ENCODE measurements around the gene RAB13. TPM values are rescaled to one million over a fixed set of nuclear protein-coding genes. Genes with fewer than 3 reads are reported as not detected.

RAB13 gene
- total and polyA plus RNA-seq, 2 of the 13 experiments (the other 11 are each of a cell fraction or from before 2014, with no cell fraction given), result 15.9 to 24.7 TPM

DNA sequence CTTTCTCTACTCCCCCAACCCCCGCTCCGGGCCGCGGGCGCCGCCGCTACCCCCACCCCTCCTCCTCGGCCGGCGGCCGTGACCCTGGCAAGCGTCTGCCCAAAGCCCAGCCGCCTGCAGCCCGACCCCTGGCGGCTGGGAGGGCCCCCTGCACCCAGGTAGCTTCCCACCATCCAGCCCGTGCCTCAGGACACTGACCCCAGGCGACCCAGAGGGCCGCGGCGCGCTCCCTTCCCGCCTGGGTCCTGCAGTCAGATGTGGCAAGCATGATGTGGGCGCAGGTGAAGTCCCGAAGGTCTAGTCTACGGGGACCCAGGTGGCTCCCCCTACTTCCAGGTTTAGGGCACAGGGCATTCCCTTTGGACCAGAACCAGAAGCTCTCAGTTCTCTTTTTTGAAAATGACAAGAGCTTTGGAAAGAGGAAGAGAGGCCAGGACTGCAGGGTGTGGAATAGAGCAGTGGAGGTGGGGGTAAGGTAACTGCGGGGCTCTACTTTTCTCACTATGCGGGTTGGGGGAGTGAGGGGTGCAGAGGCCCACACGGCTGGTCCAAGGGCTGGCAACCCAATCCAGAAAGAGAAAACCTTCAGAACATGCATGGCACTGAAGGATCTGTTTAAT lies 39.4 kb downstream of the RAB13 start, which contains the start of gene DENND4B (continued):
- TF ChIP-seq ATF7 (IDR thresholded peaks at IDR 0.05) (no peak), ATF7 (CRISPR knock-in tag; IDR thresholded peaks at IDR 0.05) (no peak), ZNF768 (CRISPR knock-in tag; IDR thresholded peaks at IDR 0.05) (peak; percentile 38; the same call in 1 of the 2 replicates), ZNF225 (CRISPR knock-in tag; IDR thresholded peaks at IDR 0.05) (0 out of 2 replicates have a peak, but pooled peaks have one; percentile 49), SP2 (CRISPR knock-in tag; IDR thresholded peaks at IDR 0.05) (peak; percentile 44; the same call in 1 of the 2 replicates), MED8 (CRISPR knock-in tag; IDR thresholded peaks at IDR 0.05; ENCODE audit: insufficient replicate concordance) (peak; percentile 57), ZNF235 (CRISPR knock-in tag; IDR thresholded peaks at IDR 0.05; ENCODE audit: borderline replicate concordance) (no peak), ZSCAN29 (CRISPR knock-in tag; conservative IDR thresholded peaks at IDR 0.05) (no peak; the same call in 1 of the 2 replicates), KLF12 (CRISPR knock-in tag; IDR thresholded peaks at IDR 0.05; ENCODE audit: borderline replicate concordance) (peak; percentile 55; the same call in 1 of the 2 replicates), KAT8 (CRISPR knock-in tag; IDR thresholded peaks at IDR 0.05) (peak; percentile 54; the same call in 1 of the 2 replicates), ELF3 (CRISPR knock-in tag; IDR thresholded peaks at IDR 0.05) (peak; percentile 69), HHEX (CRISPR knock-in tag; IDR thresholded peaks at IDR 0.05) (no peak), KMT2A (CRISPR knock-in tag; IDR thresholded peaks at IDR 0.05) (peak; percentile 22; the same call in 1 of the 2 replicates), ZNF224 (CRISPR knock-in tag; IDR thresholded peaks at IDR 0.05) (no peak), HNRNPL (IDR thresholded peaks at IDR 0.05; ENCODE audit: low read depth, low read length) (0 out of 2 replicates have a peak, but pooled peaks have one; percentile 41)
- TF ChIP-seq, protein P1, sequence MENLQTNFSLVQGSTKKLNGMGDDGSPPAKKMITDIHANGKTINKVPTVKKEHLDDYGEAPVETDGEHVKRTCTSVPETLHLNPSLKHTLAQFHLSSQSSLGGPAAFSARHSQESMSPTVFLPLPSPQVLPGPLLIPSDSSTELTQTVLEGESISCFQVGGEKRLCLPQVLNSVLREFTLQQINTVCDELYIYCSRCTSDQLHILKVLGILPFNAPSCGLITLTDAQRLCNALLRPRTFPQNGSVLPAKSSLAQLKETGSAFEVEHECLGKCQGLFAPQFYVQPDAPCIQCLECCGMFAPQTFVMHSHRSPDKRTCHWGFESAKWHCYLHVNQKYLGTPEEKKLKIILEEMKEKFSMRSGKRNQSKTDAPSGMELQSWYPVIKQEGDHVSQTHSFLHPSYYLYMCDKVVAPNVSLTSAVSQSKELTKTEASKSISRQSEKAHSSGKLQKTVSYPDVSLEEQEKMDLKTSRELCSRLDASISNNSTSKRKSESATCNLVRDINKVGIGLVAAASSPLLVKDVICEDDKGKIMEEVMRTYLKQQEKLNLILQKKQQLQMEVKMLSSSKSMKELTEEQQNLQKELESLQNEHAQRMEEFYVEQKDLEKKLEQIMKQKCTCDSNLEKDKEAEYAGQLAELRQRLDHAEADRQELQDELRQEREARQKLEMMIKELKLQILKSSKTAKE (CRISPR knock-in tag; IDR thresholded peaks at IDR 0.05; ENCODE audit: borderline replicate concordance), result peak; percentile 62; the same call in 1 of the 2 replicates
- TF ChIP-seq, protein P2, sequence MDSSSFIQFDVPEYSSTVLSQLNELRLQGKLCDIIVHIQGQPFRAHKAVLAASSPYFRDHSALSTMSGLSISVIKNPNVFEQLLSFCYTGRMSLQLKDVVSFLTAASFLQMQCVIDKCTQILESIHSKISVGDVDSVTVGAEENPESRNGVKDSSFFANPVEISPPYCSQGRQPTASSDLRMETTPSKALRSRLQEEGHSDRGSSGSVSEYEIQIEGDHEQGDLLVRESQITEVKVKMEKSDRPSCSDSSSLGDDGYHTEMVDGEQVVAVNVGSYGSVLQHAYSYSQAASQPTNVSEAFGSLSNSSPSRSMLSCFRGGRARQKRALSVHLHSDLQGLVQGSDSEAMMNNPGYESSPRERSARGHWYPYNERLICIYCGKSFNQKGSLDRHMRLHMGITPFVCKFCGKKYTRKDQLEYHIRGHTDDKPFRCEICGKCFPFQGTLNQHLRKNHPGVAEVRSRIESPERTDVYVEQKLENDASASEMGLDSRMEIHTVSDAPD (CRISPR knock-in tag; IDR thresholded peaks at IDR 0.05), result 0 out of 2 replicates have a peak, but pooled peaks have one; percentile 9
- TF ChIP-seq, protein P3, sequence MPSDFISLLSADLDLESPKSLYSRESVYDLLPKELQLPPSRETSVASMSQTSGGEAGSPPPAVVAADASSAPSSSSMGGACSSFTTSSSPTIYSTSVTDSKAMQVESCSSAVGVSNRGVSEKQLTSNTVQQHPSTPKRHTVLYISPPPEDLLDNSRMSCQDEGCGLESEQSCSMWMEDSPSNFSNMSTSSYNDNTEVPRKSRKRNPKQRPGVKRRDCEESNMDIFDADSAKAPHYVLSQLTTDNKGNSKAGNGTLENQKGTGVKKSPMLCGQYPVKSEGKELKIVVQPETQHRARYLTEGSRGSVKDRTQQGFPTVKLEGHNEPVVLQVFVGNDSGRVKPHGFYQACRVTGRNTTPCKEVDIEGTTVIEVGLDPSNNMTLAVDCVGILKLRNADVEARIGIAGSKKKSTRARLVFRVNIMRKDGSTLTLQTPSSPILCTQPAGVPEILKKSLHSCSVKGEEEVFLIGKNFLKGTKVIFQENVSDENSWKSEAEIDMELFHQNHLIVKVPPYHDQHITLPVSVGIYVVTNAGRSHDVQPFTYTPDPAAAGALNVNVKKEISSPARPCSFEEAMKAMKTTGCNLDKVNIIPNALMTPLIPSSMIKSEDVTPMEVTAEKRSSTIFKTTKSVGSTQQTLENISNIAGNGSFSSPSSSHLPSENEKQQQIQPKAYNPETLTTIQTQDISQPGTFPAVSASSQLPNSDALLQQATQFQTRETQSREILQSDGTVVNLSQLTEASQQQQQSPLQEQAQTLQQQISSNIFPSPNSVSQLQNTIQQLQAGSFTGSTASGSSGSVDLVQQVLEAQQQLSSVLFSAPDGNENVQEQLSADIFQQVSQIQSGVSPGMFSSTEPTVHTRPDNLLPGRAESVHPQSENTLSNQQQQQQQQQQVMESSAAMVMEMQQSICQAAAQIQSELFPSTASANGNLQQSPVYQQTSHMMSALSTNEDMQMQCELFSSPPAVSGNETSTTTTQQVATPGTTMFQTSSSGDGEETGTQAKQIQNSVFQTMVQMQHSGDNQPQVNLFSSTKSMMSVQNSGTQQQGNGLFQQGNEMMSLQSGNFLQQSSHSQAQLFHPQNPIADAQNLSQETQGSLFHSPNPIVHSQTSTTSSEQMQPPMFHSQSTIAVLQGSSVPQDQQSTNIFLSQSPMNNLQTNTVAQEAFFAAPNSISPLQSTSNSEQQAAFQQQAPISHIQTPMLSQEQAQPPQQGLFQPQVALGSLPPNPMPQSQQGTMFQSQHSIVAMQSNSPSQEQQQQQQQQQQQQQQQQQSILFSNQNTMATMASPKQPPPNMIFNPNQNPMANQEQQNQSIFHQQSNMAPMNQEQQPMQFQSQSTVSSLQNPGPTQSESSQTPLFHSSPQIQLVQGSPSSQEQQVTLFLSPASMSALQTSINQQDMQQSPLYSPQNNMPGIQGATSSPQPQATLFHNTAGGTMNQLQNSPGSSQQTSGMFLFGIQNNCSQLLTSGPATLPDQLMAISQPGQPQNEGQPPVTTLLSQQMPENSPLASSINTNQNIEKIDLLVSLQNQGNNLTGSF (CRISPR knock-in tag; IDR thresholded peaks at IDR 0.05), result no peak
